Stimulated activated effector memory CD8-positive, alpha-beta T cell treated with anti-CD3 and anti-CD28 coated beads, Interleukin-12 subunit alpha, Interleukin-12 subunit beta, amount 100 ng/mL, for 72 hours (primary cell): ENCODE measurements around the gene MOV10L1.

Experiments
- ATAC-seq: fragments of 150-1000 bp; cut with Tn5 transposase; 2 replicates; pipeline ENCODE4 v1.10.0; 2021
- DNase-seq, 2 donors: peaks; one replicate each; pipeline ENCODE4 v3.0.0; 2021 to 2022; ENCODE audit warnings: low spot score in 2 of 2
- H3K27ac Mint-ChIP-seq: one replicate; pipeline ENCODE4 v1.8.0; 2022; ENCODE audit warnings: mild to moderate bottlenecking, mixed read lengths
- H3K36me3 Mint-ChIP-seq: one replicate; pipeline ENCODE4 v1.8.0; 2022; ENCODE audit warnings: mild to moderate bottlenecking, mixed read lengths
- H3K4me1 Mint-ChIP-seq: one replicate; pipeline ENCODE4 v1.8.0; 2022; ENCODE audit warnings: mixed read lengths
- H3K4me3 Mint-ChIP-seq: one replicate; pipeline ENCODE4 v1.8.0; 2022; ENCODE audit warnings: mild to moderate bottlenecking, mixed read lengths
- H3K9me3 Mint-ChIP-seq: one replicate; pipeline ENCODE4 v1.8.0; 2022; ENCODE audit warnings: mixed read lengths

Gene MOV10L1

GRCh38 chr22:50056214-50056972 is 33.4 kb upstream of the MOV10L1 start:
- Mint-ChIP-seq H3K4me3 (no peak overlapping the region), H3K4me1 (no peaks in the 10 kb centered on the region), H3K9me3 (peaks cover 3% of the 10 kb centered on the region), H3K36me3 (peaks cover 6% of the 10 kb centered on the region), H3K27ac (no peak overlapping the region)
- DNase-seq = no peak
- no peak for ATAC-seq

- no peak overlapping the region for H3K27ac Mint-ChIP-seq
- peaks cover 3% of the 10 kb centered on the region for H3K9me3 Mint-ChIP-seq
- no peak overlapping the region for H3K4me3 Mint-ChIP-seq
- peaks cover 6% of the 10 kb centered on the region for H3K36me3 Mint-ChIP-seq
- DNase-seq (no peak), ATAC-seq (no peak)
- H3K4me1 Mint-ChIP-seq = no peaks in the 10 kb centered on the region
These were observed 32.3 kb upstream of the MOV10L1 start for GRCh38 chr22:50057278-50058060.

GRCh38 chr22:50058061-50058905 is 31.5 kb upstream of the MOV10L1 start, which contains the start of gene TTLL8:
Gene TTLL8 (minus strand): TSS chr22:50058298.
- H3K4me3 Mint-ChIP-seq = no peak within 1 kb of the TSS
- peaks cover 6% of the 10 kb centered on the region for H3K36me3 Mint-ChIP-seq
- no peak for ATAC-seq
- H3K9me3 Mint-ChIP-seq = peaks cover 3% of the 10 kb centered on the region
- no peak for DNase-seq
- no peak within 1 kb of the TSS for H3K27ac Mint-ChIP-seq
- no peaks in the 10 kb centered on the region for H3K4me1 Mint-ChIP-seq

GRCh38 chr22:50058906-50059880 is 30.6 kb upstream of the MOV10L1 start:
- no peak overlapping the region for H3K27ac Mint-ChIP-seq
- H3K4me1 Mint-ChIP-seq = no peaks in the 10 kb centered on the region
- H3K9me3 Mint-ChIP-seq = no peaks in the 10 kb centered on the region
- ATAC-seq (no peak), DNase-seq (no peak)
- H3K4me3 Mint-ChIP-seq = no peak overlapping the region
- H3K36me3 Mint-ChIP-seq = peaks cover 6% of the 10 kb centered on the region

GRCh38 chr22:50059881-50060262 is 29.9 kb upstream of the MOV10L1 start:
- H3K4me3 Mint-ChIP-seq = no peak overlapping the region
- ATAC-seq = no peak

GRCh38 chr22:50060441-50061140 is 29.2 kb upstream of the MOV10L1 start:
- Mint-ChIP-seq H3K4me3 (no peak overlapping the region), H3K36me3 (no peaks in the 10 kb centered on the region), H3K9me3 (no peaks in the 10 kb centered on the region), H3K4me1 (no peaks in the 10 kb centered on the region), H3K27ac (no peak overlapping the region)
- ATAC-seq (no peak), DNase-seq (no peak)

More at GRCh38 chr22:50059881-50060262, 29.9 kb upstream of the MOV10L1 start:
- peaks cover 2% of the 10 kb centered on the region for H3K36me3 Mint-ChIP-seq
- no peak overlapping the region for H3K27ac Mint-ChIP-seq
- H3K9me3 Mint-ChIP-seq = no peaks in the 10 kb centered on the region
- no peaks in the 10 kb centered on the region for H3K4me1 Mint-ChIP-seq
- no peak for DNase-seq

GRCh38 chr22:50061141-50061823 is 28.5 kb upstream of the MOV10L1 start:
- Mint-ChIP-seq H3K36me3 (no peaks in the 10 kb centered on the region), H3K27ac (no peak overlapping the region), H3K4me1 (no peaks in the 10 kb centered on the region), H3K4me3 (no peak overlapping the region), H3K9me3 (no peaks in the 10 kb centered on the region)
- DNase-seq (no peak), ATAC-seq (no peak)

GRCh38 chr22:50061824-50062355 is 27.9 kb upstream of the MOV10L1 start:
- no peak for ATAC-seq
- no peak overlapping the region for H3K4me3 Mint-ChIP-seq
- no peak for DNase-seq
- H3K27ac Mint-ChIP-seq = no peak overlapping the region
- H3K36me3 Mint-ChIP-seq = no peaks in the 10 kb centered on the region
- no peaks in the 10 kb centered on the region for H3K4me1 Mint-ChIP-seq
- no peaks in the 10 kb centered on the region for H3K9me3 Mint-ChIP-seq

- H3K4me3 Mint-ChIP-seq = no peak overlapping the region
- ATAC-seq = no peak
These were observed 27.2 kb upstream of the MOV10L1 start for GRCh38 chr22:50062509-50063135.

GRCh38 chr22:50063589-50064393 is 26.0 kb upstream of the MOV10L1 start:
- ATAC-seq (no peak), DNase-seq (no peak)
- Mint-ChIP-seq H3K9me3 (no peaks in the 10 kb centered on the region), H3K4me3 (no peak overlapping the region), H3K36me3 (no peaks in the 10 kb centered on the region), H3K4me1 (no peaks in the 10 kb centered on the region), H3K27ac (no peak overlapping the region)

More at GRCh38 chr22:50062509-50063135, 27.2 kb upstream of the MOV10L1 start:
- Mint-ChIP-seq H3K9me3 (no peaks in the 10 kb centered on the region), H3K36me3 (no peaks in the 10 kb centered on the region), H3K27ac (no peak overlapping the region), H3K4me1 (no peaks in the 10 kb centered on the region)
- DNase-seq = no peak

- H3K4me1 Mint-ChIP-seq = no peaks in the 10 kb centered on the region
- no peaks in the 10 kb centered on the region for H3K36me3 Mint-ChIP-seq
- H3K9me3 Mint-ChIP-seq = no peaks in the 10 kb centered on the region
- DNase-seq (no peak), ATAC-seq (no peak)
- no peak overlapping the region for H3K27ac Mint-ChIP-seq
- H3K4me3 Mint-ChIP-seq = no peak overlapping the region
These were observed 25.4 kb upstream of the MOV10L1 start for GRCh38 chr22:50064453-50064852.

GRCh38 chr22:50067244-50067643 is 22.6 kb upstream of the MOV10L1 start:
- DNase-seq (no peak), ATAC-seq (no peak)
- Mint-ChIP-seq H3K27ac (no peak overlapping the region), H3K36me3 (no peaks in the 10 kb centered on the region), H3K4me1 (no peaks in the 10 kb centered on the region), H3K4me3 (no peak overlapping the region), H3K9me3 (no peaks in the 10 kb centered on the region)
